A549 (cell line): ENCODE results near the gene INF2.

Experiments used
- CHD2 ChIP-seq: fragments of 150-350 bp; IDR thresholded peaks from 2 replicates; pipeline ENCODE4 v1.6.1; 2014; ENCODE audit warnings: low read length; ENCODE audit not compliant: partially characterized antibody
- CTCF ChIP-seq: fragments of >200 bp; sonication (Bioruptor Twin); formaldehyde crosslinking; IDR thresholded peaks from 3 replicates; pipeline ENCODE4 v1.5.1; 2016
- EP300 ChIP-seq, 2 experiments: fragments of >200 bp; sonication (Bioruptor Twin); formaldehyde crosslinking; IDR thresholded peaks; 2 replicates in 1 of 2; 3 replicates in 1 of 2; pipeline ENCODE4 v1.6.1; 2016 to 2017
- FOXS1 ChIP-seq: fragments of 250-450 bp; sonication (Bioruptor Pico); IDR thresholded peaks from 2 replicates; pipeline ENCODE4 v1.5.0; 2020; ENCODE audit warnings: mild to moderate bottlenecking, moderate library complexity
- KDM1A ChIP-seq: fragments of 200-600 bp; sonication (generic); IDR thresholded peaks from 2 replicates; pipeline ENCODE4 v1.6.1; 2016; ENCODE audit warnings: low read depth, mild to moderate bottlenecking
- NR3C1 ChIP-seq: fragments of >200 bp; sonication (Bioruptor Twin); formaldehyde crosslinking; IDR thresholded peaks from 3 replicates; pipeline ENCODE4 v1.6.1; 2017
- POLR2A ChIP-seq: IDR thresholded peaks from 2 replicates; pipeline ENCODE4 v1.6.1; 2012; ENCODE audit warnings: mild to moderate bottlenecking, low read length
- POLR2AphosphoS2 ChIP-seq: conservative IDR thresholded peaks from 2 replicates; pipeline ENCODE4 v1.6.1; 2012; ENCODE audit warnings: low read length, improper control_type of control experiment, inconsistent platforms
- REST ChIP-seq: fragments of 200-600 bp; sonication (generic); IDR thresholded peaks from 2 replicates; pipeline ENCODE4 v1.6.1; 2016; ENCODE audit warnings: antibody characterized with exemption, mild to moderate bottlenecking, moderate library complexity
- RNF2 ChIP-seq: fragments of 200-600 bp; sonication (generic); IDR thresholded peaks from 2 replicates; pipeline ENCODE4 v1.6.1; 2016; ENCODE audit warnings: low read depth, mild to moderate bottlenecking, antibody characterized with exemption, moderate library complexity, borderline replicate concordance
- SREBF2 ChIP-seq: fragments of 450-650 bp; IDR thresholded peaks from 2 replicates; pipeline ENCODE4 v1.6.1; 2014; ENCODE audit warnings: mild to moderate bottlenecking, moderate library complexity
- ZFP36 ChIP-seq: fragments of 450-650 bp; IDR thresholded peaks from 2 replicates; pipeline ENCODE4 v1.6.1; 2014; ENCODE audit warnings: borderline replicate concordance; ENCODE audit not compliant: partially characterized antibody

- TF ChIP-seq REST, result no peak
- TF ChIP-seq CHD2, result no peak
- no peak for TF ChIP-seq EP300 (IDR thresholded peaks at IDR 0.05)
- no peak for TF ChIP-seq KDM1A
- no peak for TF ChIP-seq CTCF
- TF ChIP-seq POLR2A, result no peak
- TF ChIP-seq POLR2AphosphoS2, result no peak
- TF ChIP-seq RNF2, result no peak
- TF ChIP-seq NR3C1, result no peak
- no peak for TF ChIP-seq FOXS1 (CRISPR knock-in tag)
- no peak for TF ChIP-seq ZFP36
- no peak for TF ChIP-seq SREBF2
Observed at GRCh38 chr14:104714681-104715080, 25.3 kb downstream of the INF2 start.
